ENCODE results near the gene MAP2K5.

Gene MAP2K5

GRCh38 chr15:67813104-67813634 is 270.7 kb downstream of the MAP2K5 start:
- no peak for DNase-seq

GRCh38 chr15:67815036-67815592 is 272.6 kb downstream of the MAP2K5 start:
- no peak for DNase-seq

- DNase-seq = no peak
Measured at GRCh38 chr15:67816668-67817067, 274.2 kb downstream of the MAP2K5 start.

- DNase-seq = no peak
Measured at GRCh38 chr15:67818464-67818863, 276.0 kb downstream of the MAP2K5 start.

GRCh38 chr15:67819636-67820035 is 277.1 kb downstream of the MAP2K5 start:
- DNase-seq = no peak

GRCh38 chr15:67820122-67820991 is 277.9 kb downstream of the MAP2K5 start:
- no peak for DNase-seq

GRCh38 chr15:67820992-67821783 is 278.7 kb downstream of the MAP2K5 start:
- no peak for DNase-seq

DNA sequence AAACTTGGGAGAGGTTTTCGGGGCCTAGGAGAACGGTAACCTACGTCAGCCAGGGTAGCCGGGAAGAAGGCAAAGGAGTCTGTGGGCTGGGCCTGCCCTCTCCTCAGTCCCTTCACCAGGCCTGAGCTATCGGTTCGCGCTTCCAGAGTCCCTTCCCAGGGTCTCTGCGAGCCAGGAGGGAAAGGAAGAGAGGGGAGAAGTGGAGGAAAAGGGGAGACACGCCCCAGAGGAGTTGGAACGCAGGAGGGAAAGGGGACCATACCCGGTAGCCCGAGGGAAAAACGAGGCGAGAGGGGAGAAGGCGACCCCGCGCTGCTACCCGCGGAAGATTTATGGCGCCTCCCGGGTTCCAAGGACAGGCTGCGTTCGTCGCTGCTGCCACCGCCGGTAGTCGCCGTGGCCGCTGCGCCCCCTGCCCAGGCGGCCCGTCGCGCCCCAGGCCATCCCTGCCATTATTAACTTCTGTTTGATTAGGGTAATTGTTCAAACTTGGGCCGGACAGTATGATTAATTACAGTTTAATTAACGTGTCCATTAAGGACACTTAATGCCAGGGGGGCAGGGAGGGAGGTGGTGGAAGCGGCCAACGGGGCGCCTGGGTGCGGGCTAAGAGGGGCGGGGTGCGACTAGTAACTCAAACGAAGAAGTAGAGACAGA is 279.4 kb downstream of the MAP2K5 start:
- no peak for DNase-seq

- DNase-seq = no peak
Measured at GRCh38 chr15:67822537-67823313, 280.2 kb downstream of the MAP2K5 start.

DNA sequence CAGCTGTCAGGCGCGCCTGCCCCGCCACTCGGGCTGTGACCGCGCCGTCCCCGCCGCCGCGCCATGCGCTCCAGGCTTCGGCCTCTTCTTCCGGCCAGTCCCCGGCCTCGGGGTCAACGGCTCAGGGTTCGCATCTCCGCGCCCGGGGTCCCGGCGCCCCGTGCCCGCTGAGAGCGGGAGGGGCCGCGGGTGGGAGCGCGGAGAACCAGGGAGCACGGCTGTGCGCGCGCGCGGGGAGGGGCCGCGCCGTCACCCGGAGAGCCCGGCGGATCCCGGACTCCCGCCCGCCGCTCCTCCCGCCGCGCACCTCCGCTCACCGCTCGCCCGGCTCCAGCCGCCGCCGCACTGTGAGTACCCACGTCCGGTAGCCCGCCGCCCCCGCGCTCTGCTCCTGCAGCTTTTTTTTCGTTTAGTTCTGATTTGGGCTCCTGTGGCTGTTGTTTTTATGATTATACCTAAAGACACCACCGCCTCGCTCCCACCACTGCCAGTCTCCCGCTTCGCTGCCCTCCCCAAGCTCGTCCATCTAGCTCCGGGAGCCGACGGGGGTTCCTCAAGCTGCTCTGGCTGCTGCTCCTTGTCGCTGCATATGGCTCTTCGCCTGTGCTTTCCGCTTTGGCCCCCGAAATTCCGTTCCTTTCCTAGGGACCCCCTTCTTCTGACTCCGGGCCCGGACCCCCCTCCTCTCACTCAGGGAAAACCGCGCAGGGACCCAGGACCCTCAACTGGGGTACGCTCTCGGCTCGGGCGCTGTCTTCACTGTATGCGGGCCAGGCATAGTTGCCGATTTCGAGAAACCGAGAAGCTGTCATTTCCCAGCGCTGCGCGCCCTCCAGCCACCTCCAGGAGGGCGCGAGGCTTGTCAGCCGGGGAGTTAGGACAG is 281.1 kb downstream of the MAP2K5 start:
- DNase-seq = peak; percentile 61

DNA sequence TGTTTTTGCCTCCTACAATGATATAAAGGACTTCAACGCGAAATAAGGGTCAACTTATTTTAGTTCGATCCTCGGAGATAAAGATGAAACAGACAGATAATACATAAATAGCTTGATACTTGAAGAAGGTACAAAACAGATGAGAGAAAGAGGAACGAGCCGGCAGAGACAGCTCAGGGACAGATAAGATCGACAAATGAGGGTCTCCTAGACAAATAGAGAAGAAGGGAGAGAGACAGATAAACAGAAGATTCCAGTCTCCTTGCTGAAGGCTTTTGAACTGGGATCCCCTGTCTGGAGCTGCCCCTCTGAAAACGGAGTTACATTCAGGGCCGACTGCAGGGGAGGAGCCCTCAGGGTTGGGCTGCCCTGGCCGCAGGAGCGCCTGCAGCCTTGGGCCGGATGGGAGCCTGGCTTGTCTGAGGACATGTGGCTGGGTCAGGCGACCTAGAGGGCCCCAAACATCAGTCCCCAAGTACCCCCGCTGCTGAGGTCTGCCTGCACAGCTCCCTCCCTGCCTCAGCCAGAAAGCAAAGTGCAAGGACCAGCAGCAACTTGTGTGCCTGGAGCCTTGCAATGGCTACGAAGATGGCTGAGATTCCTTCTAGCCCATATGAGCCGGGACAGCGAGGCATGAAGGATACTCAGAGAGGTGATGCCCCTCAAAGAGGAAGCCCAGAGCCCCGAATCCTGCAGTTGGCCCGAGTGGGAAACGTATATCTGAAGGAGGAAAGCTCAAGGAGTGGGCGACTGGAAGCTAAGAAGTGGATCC is 281.9 kb downstream of the MAP2K5 start:
- DNase-seq = no peak

- no peak for DNase-seq
Measured at GRCh38 chr15:67824976-67825880, 282.7 kb downstream of the MAP2K5 start, which contains the start of gene SKOR1. TSS of gene SKOR1 (plus strand) at chr15:67825509. CDS start at chr15:67825603, 94 bp downstream.

- no peak for DNase-seq
Measured at GRCh38 chr15:67825881-67826716, 283.6 kb downstream of the MAP2K5 start.

DNA sequence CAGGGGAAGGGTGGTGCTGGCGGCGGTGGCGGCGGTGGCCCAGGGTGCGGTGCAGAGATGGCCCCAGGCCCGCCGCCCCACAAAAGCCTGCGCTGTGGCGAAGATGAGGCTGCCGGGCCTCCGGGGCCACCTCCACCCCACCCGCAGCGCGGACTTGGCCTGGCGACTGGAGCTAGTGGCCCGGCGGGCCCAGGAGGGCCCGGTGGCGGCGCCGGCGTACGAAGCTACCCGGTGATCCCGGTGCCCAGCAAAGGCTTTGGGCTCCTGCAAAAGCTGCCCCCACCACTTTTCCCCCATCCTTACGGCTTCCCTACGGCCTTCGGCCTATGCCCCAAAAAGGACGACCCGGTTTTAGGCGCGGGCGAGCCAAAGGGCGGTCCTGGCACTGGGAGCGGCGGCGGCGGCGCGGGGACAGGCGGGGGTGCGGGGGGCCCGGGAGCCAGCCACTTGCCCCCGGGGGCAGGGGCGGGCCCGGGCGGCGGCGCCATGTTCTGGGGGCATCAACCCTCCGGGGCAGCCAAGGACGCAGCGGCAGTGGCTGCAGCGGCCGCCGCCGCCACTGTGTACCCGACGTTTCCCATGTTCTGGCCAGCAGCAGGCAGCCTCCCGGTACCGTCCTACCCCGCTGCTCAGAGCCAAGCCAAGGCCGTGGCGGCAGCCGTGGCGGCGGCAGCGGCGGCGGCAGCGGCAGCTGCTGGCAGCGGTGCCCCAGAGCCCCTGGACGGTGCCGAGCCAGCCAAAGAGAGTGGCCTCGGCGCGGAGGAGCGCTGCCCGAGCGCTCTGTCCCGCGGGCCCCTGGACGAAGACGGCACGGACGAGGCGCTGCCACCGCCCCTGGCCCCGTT is 284.4 kb downstream of the MAP2K5 start:
- no peak for DNase-seq

DNA sequence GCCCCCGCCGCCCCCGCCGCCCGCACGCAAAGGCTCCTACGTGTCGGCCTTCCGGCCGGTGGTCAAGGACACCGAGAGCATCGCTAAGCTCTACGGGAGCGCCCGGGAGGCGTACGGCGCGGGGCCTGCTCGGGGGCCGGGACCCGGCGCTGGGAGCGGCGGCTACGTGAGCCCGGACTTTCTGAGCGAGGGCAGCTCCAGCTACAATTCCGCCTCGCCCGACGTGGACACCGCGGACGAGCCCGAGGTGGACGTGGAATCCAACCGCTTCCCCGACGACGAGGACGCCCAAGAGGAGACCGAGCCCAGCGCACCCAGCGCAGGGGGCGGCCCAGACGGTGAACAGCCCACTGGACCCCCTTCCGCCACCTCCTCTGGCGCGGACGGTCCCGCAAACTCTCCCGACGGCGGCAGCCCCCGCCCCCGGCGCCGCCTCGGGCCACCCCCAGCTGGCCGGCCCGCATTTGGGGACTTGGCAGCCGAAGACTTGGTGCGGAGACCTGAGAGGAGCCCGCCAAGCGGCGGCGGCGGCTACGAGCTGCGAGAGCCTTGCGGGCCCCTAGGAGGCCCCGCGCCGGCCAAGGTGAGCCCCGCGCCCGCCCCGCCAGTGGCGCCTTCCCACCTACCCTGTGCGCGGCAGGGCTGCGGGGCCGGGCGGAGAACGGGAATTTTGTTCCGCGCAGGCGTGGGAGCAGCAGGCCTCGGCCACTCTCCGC is 285.2 kb downstream of the MAP2K5 start:
- DNase-seq = no peak

DNA sequence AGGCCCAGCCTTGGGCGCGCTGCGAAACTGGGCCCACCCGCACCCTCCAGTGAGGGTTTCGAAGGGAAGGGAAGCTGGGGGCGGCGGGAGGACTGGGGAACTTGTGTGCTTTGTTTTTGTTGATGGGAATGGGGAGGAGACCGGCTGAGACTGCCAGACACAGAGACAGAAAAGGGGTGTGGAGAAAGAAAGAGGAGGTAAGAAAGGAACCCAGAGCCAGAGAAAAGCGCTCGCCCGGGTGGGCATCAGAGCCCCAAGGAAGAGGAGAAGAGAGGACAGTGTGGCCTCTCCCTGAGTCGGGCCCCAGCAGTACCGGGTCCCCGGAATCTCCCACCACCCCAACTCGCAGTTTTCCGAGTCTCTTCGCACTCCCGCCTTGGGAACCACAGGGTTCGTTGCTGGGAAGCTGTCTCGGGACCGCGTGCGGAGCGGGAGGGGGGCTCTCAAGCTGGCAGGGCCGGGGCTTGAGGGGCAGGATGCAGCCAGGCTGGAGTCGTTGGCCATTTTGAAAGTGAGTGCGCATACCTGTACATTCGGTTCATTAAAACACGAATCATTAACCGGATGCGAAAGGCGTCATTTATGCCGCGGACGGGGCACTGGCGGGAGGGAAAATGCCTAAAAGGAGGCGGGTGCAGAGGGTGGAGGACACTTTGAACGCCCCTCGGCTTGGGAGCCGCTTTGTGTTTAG is 285.9 kb downstream of the MAP2K5 start:
- DNase-seq = no peak
